OCI-LY7 (cell line): ENCODE measurements around the gene HOTAIR. TPM values are rescaled to one million over a fixed set of nuclear protein-coding genes. Genes with fewer than 3 reads are reported as not detected.

Experiments
- BruUV-seq: library from RNA; stranded (reverse); fragments of 400-500 nt; replicated peaks from 2 replicates; lab custom pipeline; 2021; lab: Mats Ljungman, UMichigan
- CTCF ChIA-PET: fragments of 300-600 bp; sonication (Branson Sonifier 250); formaldehyde crosslinking; loops from one replicate; lab custom pipeline; 2022; ENCODE audit warnings: antibody characterized with exemption; ENCODE audit not compliant: unreplicated experiment; lab: Charles Lee
- POLR2A ChIA-PET: fragments of 300-600 bp; sonication (Branson Sonifier 250); formaldehyde crosslinking; loops from one replicate; lab custom pipeline; 2022; ENCODE audit warnings: antibody characterized with exemption; lab: Charles Lee
- DNase-seq: peaks from one replicate; pipeline ENCODE4 v3.0.0-alpha.2; 2015; ENCODE audit warnings: low spot score
- H2AFZ ChIP-seq: fragments of 200-600 bp; sonication (generic), shearing (Covaris generic); 2 replicates; pipeline ENCODE4 v1.6.1; 2014; ENCODE audit warnings: mild to moderate bottlenecking, antibody characterized with exemption, low read length, moderate library complexity
- H3K27ac ChIP-seq: fragments of 200-600 bp; sonication (generic); 2 replicates; pipeline ENCODE4 v1.5.1; 2014; ENCODE audit warnings: mixed run types, low read depth, mild to moderate bottlenecking, moderate library complexity, low read length, inconsistent platforms; ENCODE audit not compliant: poor library complexity, severe bottlenecking
- H3K36me3 ChIP-seq: fragments of 200-600 bp; sonication (generic); 2 replicates; pipeline ENCODE4 v1.6.1; 2014; ENCODE audit warnings: mild to moderate bottlenecking, antibody characterized with exemption, low read length, moderate library complexity, mixed read lengths; ENCODE audit not compliant: insufficient read depth
- H3K4me1 ChIP-seq: fragments of 200-600 bp; sonication (generic); 2 replicates; pipeline ENCODE4 v1.5.1; 2014; ENCODE audit warnings: mild to moderate bottlenecking, low read length; ENCODE audit not compliant: insufficient read depth, poor library complexity, severe bottlenecking
- H3K4me2 ChIP-seq: fragments of 200-600 bp; sonication (generic); 2 replicates; pipeline ENCODE4 v1.6.1; 2014; ENCODE audit warnings: mild to moderate bottlenecking, low read length
- H3K4me3 ChIP-seq: fragments of 200-600 bp; sonication (generic); 2 replicates; pipeline ENCODE4 v1.5.1; 2014; ENCODE audit warnings: mild to moderate bottlenecking, low read depth, low read length; ENCODE audit not compliant: poor library complexity, severe bottlenecking
- H3K79me2 ChIP-seq: fragments of 200-600 bp; sonication (generic); 2 replicates; pipeline ENCODE4 v1.6.1; 2016; ENCODE audit warnings: low read depth, mild to moderate bottlenecking, low read length, moderate library complexity, mixed read lengths; ENCODE audit not compliant: insufficient read depth
- H3K9me2 ChIP-seq: fragments of 200-600 bp; sonication (generic); 2 replicates; pipeline ENCODE4 v1.6.1; 2016; ENCODE audit warnings: mild to moderate bottlenecking, low read length, mixed read lengths; ENCODE audit not compliant: insufficient read depth
- H3K9me3 ChIP-seq: fragments of 200-600 bp; sonication (generic); 2 replicates; pipeline ENCODE4 v1.6.1; 2014; ENCODE audit warnings: mild to moderate bottlenecking, mixed run types, low read length, mixed read lengths
- H4K20me1 ChIP-seq: fragments of 200-600 bp; sonication (generic); 2 replicates; pipeline ENCODE4 v1.6.1; 2014; ENCODE audit warnings: mild to moderate bottlenecking, antibody characterized with exemption, low read length, moderate library complexity, mixed read lengths; ENCODE audit not compliant: insufficient read depth
- EZH2phosphoT487 ChIP-seq: fragments of 200-600 bp; sonication (generic); IDR thresholded peaks from 2 replicates; pipeline ENCODE4 v1.6.1; 2018; ENCODE audit warnings: low read depth, borderline replicate concordance, mild to moderate bottlenecking, mixed run types, antibody characterized with exemption, low read length, moderate library complexity, mixed read lengths
- intact Hi-C: fragments of 100-400 bp; cut with micrococcal nuclease; formaldehyde crosslinking; loops from one replicate; pipeline ENCODE4 v1.10.0; 2022; ENCODE audit not compliant: unreplicated experiment
- total RNA-seq, 2 experiments: library from RNA; depleted of rRNA in 1 of 2; stranded (reverse); fragments of >200 nt in 1 of 2; shearing (Covaris generic) in 1 of 2; gene quantifications; 2 replicates each; pipeline ENCODE4 v1.2.3, GENCODE V29; 2014 to 2022
- TF ChIP-seq, protein P1 (sequence below): fragments of 200-600 bp; sonication (generic); conservative IDR thresholded peaks from 2 replicates; pipeline ENCODE4 v1.5.1; 2014; ENCODE audit warnings: mild to moderate bottlenecking, antibody characterized with exemption, low read length, moderate library complexity, mixed read lengths

Gene HOTAIR
- total RNA-seq, 2 experiments from 2014 or later = 0.88 to 5.3 TPM

DNA sequence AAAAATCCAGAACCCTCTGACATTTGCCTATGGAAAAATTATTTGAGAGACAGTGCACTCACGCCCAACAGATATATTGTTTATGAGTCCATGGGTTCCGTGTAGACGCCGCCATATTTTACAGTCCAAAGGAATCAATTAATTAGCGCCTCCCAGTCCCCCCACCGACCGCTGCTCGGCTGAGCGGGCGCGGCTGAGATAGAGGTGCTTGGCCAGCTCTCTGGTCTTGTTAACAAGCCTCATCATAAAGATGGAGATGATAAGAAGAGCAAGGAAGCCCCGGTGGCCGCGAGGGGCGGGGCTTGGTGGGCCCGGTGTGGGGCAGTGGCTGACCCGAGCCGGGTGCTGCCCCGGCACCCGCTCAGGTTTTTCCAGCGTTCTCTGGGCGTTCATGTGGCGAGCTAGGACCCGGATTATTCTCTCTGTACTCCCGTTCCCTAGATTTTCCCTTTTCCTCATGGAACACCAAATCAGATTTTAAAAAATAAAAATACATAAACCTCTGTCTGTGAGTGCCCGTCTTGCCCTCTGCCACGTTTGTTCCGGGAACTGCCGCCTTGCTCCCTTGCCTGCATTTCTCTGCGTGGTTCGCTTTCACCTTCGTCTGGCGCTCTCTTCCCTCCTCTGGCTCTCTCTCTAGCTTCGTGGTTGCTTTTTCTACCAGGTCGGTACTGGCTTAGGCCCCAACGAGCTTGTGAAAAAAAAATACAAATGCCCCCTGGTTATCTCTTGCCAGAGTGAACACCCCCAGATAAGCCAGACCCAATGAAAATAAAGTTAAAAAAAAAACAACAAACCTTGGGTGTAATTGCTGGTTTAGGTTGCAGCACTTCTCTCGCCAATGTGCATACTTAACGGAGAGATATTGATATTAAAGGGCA is 11.1 kb downstream of the HOTAIR start:
- Histone ChIP-seq H3K9me2 (no peaks in the 10 kb centered on the region), H3K4me2 (no peak overlapping the region), H3K27ac (no peak overlapping the region), H3K4me3 (no peak overlapping the region), H2AFZ (no peak overlapping the region), H4K20me1 (no peaks in the 10 kb centered on the region), H3K4me1 (peaks cover 14% of the 10 kb centered on the region), H3K79me2 (no peaks in the 10 kb centered on the region), H3K36me3 (no peaks in the 10 kb centered on the region), H3K9me3 (no peaks in the 10 kb centered on the region)
- CTCF ChIA-PET = no interaction called here
- intact Hi-C loops = no loop called here
- POLR2A ChIA-PET = interaction anchor here (1.2 kb wide), 1 partner anchor 198 kb away, joined by 5 read pairs; no protein-coding TSS in a partner anchor
- TF ChIP-seq EZH2phosphoT487 = 0 out of 2 replicates have a peak, but pooled peaks have one; percentile 33
- TF ChIP-seq, protein P1, sequence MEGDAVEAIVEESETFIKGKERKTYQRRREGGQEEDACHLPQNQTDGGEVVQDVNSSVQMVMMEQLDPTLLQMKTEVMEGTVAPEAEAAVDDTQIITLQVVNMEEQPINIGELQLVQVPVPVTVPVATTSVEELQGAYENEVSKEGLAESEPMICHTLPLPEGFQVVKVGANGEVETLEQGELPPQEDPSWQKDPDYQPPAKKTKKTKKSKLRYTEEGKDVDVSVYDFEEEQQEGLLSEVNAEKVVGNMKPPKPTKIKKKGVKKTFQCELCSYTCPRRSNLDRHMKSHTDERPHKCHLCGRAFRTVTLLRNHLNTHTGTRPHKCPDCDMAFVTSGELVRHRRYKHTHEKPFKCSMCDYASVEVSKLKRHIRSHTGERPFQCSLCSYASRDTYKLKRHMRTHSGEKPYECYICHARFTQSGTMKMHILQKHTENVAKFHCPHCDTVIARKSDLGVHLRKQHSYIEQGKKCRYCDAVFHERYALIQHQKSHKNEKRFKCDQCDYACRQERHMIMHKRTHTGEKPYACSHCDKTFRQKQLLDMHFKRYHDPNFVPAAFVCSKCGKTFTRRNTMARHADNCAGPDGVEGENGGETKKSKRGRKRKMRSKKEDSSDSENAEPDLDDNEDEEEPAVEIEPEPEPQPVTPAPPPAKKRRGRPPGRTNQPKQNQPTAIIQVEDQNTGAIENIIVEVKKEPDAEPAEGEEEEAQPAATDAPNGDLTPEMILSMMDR = no peak
- BruUV-seq = no TSS peak
- no peak for DNase-seq

DNA sequence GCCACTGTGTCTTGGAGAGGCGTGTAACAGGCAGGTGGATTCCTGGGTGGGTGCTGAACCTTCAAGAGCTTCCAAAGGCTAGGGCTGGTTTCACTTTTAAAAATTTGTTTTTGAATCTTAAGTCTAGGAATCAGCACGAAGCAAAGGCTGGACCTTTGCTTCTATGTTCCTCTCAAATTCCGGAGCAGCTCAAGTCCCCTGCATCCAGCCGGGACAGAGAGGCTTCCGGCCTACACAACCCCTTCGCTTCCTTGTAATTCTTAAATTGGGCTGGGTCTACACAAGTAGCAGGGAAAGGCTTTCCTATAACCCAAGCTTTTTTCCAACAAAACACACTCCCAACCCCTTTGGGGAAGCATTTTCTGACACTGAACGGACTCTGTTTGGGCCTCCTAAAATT is 11.7 kb downstream of the HOTAIR start:
- POLR2A ChIA-PET = interaction anchor here (1.2 kb wide), 1 partner anchor 197 kb away, joined by 5 read pairs; no protein-coding TSS in a partner anchor
- CTCF ChIA-PET = no interaction called here
- no peak overlapping the region for H3K4me2 ChIP-seq

More for the DNA sequence above, 11.7 kb downstream of the HOTAIR start:
- no TSS peak for BruUV-seq
- Histone ChIP-seq H3K4me1 (peaks cover 14% of the 10 kb centered on the region), H3K9me2 (no peaks in the 10 kb centered on the region), H4K20me1 (no peaks in the 10 kb centered on the region), H3K79me2 (no peaks in the 10 kb centered on the region), H3K36me3 (no peaks in the 10 kb centered on the region), H3K9me3 (no peaks in the 10 kb centered on the region), H3K4me3 (no peak overlapping the region), H3K27ac (no peak overlapping the region), H2AFZ (no peak overlapping the region)
- no peak for DNase-seq
- TF ChIP-seq, protein P1 = no peak
- no peak for TF ChIP-seq EZH2phosphoT487
- intact Hi-C loops = no loop called here
